NK-92 (cell line): ENCODE data around the gene OR2A12.
"Not testable (repeated sequence)": the region's sequence is repeated elsewhere in the genome, so short reads cannot be mapped to it uniquely, and the experiment has no call there.

Source experiments
- DNase-seq: peaks from one replicate; lab custom pipeline; 2025; ENCODE audit not compliant: unreplicated experiment; lab: John Stamatoyannopoulos, UW

OR2A12 gene, protein sequence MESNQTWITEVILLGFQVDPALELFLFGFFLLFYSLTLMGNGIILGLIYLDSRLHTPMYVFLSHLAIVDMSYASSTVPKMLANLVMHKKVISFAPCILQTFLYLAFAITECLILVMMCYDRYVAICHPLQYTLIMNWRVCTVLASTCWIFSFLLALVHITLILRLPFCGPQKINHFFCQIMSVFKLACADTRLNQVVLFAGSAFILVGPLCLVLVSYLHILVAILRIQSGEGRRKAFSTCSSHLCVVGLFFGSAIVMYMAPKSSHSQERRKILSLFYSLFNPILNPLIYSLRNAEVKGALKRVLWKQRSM

GRCh38 chr7:144085978-144086377, at the start of gene OR2A12:
Gene OR2A12, plus strand, starts transcription at chr7:144086278. Its CDS starts 8,830 bp downstream, at chr7:144095108.
- DNase-seq, result no peak

GRCh38 chr7:144036302-144036885, 49.7 kb upstream of the OR2A12 start:
- DNase-seq, result no peak

- DNase-seq, result no peak
Observed at GRCh38 chr7:144037414-144038035, 48.6 kb upstream of the OR2A12 start.

GRCh38 chr7:144038887-144039286, 47.2 kb upstream of the OR2A12 start:
- no peak for DNase-seq

- DNase-seq, result no peak
Observed at GRCh38 chr7:144048648-144049047, 37.4 kb upstream of the OR2A12 start, which contains the start of gene OR2A5. Gene OR2A5, plus strand, starts transcription at chr7:144048948. Its CDS starts 1,454 bp downstream, at chr7:144050402.

DNA sequence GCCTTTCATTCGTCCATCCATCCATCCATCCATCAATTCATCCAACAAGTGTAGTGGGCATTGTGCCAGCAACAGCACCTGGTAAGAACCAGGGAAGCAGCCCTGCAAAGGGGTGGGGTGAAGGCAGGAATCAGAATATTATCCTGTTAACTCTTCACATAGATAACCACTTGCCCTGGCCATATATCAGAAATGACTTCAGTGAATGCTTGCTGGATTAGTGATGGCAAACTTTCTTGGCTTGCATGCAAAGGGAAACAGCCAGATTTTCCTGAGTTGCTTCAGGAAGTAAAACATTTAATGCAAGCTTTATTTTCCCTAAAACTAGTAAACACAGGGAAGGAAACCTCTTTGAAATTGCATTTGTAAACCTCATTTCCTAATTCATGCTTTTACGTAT, 36.6 kb upstream of the OR2A12 start:
- no peak for DNase-seq

DNA sequence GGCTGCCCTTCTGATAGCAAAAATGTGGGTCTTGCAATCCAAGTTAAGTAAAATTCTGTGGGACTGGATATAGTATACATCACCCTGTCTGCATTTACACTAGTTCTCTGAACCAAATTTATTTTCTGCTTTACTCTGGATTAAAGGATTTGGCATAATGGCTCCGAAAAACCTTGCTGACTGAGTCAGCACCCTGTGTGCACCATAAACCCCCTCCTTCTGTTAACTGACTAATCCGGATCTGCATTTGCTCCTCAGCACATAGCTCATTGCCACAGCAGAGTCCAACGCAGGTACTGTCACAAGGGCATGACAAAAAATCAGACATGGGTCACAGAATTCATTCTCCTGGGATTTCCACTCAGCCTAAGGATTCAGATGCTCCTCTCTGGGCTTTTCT, 36.0 kb upstream of the OR2A12 start:
- DNase-seq, result no peak

DNA sequence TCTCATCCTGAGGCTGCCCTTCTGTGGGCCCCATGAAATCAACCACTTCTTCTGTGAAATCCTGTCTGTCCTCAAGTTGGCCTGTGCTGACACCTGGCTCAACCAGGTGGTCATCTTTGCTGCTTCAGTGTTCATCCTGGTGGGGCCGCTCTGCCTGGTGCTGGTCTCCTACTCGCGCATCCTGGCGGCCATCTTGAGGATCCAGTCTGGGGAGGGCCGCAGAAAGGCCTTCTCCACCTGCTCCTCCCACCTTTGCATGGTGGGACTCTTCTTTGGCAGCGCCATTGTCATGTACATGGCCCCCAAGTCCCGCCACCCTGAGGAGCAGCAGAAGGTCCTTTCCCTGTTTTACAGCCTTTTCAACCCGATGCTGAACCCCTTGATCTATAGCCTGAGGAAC, 35.2 kb upstream of the OR2A12 start:
- not testable (repeated sequence) for DNase-seq

GRCh38 chr7:144057954-144058353, 28.1 kb upstream of the OR2A12 start:
- DNase-seq, result no peak

DNA sequence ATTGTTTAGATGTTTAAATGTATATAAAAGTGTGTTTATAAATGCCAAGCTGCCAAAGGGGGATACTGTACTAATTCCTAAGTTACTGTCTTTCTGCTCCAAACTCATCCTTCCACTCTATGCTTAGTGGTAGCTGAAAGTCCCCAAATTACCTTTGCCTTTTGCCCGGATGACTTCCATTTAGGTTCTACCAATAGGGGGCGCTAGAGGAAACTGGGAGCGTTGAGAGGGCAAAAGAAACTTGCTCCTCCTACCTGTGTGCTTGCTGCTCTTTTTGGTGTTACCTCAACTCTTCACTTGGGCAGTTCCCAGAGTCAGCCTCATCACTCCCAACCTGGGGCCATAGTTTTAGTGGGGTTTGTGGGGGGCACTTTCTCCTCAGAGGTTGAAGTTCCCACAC, 22.4 kb upstream of the OR2A12 start:
- no peak for DNase-seq

DNA sequence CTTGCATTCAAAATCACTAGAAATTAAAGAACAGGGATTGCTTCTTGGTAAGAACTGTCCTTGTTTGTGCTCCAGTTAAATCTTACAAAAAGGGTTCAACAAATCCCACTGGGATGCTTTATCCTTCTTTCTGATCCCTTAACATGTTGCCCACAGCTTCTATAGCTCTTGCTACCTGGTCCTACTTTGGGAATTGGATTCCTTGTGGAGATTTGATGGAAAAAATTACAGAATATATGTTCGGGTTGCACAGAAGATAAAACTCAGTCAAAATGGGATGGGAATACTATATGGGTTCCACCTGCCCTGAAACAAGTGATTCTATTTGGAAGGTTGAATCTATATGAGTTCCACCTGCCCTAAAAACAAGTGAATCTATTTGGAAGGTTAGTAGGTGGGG, 16.6 kb upstream of the OR2A12 start, which contains the start of gene OR2A25:
Gene OR2A25 (plus strand): TSS at position 301 of the 400 bp plus-strand sequence. CDS start 4,409 bp downstream, outside the sequence.
- DNase-seq, result no peak

- DNase-seq, result no peak
Observed at GRCh38 chr7:144069953-144070352, 16.1 kb upstream of the OR2A12 start.

DNA sequence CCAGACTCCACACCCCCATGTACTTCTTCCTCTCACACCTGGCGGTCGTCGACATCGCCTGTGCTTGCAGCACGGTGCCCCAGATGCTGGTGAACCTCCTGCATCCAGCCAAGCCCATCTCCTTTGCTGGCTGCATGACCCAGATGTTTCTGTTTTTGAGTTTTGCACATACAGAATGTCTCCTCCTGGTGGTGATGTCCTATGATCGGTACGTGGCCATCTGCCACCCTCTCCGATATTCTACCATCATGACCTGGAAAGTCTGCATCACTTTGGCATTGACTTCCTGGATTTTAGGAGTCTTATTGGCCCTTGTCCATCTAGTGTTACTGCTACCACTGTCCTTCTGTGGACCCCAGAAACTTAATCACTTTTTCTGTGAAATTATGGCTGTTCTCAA, 11.7 kb upstream of the OR2A12 start:
- DNase-seq, result no peak

DNA sequence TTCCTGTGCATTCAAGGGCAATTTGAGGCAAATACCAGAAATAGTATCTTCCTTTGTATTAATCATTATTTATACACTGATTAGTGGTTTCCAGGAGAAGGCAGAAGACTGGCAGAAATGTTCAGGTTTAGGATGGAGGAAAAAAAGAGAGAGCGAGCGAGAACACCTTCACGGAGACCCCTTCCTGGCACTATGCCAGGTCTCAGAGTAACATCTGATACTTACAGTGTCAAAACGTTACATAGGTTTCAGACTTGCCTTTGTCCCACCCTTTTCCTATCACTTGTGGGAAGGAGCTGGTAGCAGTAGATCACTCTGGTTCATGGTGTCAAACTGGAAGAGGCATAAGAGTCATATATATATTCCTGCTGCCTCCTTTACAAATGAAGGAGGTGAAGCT, 652 bp downstream of the OR2A12 start:
- DNase-seq, result no peak

DNA sequence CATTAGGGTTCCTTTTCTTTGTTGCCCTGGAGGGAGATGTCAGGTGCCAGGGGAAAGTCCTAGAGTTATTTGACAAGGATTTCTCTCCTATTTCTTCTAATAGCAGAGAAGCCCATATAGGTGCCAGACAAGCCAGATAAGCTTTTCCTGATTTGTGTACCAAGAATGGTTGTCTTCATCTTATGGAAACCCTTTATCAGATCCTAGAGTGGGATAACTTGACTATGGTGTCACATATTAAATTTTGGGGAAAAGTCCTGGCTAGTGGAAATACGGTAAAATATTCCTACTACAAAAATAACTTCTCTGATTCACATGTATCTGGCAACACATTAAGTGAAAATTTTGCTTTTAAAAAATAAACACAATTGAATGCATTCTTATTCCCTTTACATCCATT, 1.2 kb downstream of the OR2A12 start:
- DNase-seq, result no peak

GRCh38 chr7:144090667-144091066, 4.6 kb downstream of the OR2A12 start:
- no peak for DNase-seq

DNA sequence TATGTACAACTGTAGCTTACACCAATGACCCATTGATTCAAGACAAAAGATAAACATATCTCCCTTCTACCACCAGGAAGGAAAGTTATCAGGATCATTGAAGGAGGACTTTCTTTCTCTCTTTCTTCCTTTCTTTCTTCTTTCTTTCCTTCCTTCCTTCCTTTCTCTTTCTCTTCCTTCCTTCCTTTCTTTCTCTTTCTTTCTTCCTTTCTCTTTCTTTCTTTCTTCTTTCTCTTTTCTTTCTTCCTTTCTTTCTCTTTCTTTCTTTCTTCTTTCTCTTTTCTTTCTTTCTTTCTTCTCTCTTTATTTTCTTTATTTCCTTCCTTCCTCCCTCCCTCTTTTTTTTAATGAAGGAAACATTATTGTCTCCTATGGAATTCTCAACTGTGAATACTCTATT, 12.7 kb downstream of the OR2A12 start:
- DNase-seq, result no peak

GRCh38 chr7:144100607-144101006, 14.5 kb downstream of the OR2A12 start:
- no peak for DNase-seq

GRCh38 chr7:144102041-144102440, 16.0 kb downstream of the OR2A12 start:
- DNase-seq, result no peak

DNA sequence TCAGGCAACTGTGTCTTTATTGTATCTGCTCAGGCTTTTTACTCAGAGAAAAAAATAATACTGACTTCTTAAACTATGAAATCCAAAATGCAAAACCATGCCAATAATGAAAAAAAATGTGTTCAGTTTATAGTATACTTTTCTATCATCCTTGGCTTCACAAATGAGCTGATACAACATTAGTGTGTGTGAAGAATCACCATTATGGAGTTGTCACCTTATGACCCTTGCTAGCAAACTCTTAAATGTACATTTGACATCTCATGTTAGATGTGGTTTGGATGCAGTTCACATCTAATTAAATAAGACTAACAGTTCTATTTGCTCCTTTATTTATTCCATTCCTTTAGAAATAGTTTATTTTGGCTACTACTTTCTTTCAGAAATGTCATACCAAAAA, 19.1 kb downstream of the OR2A12 start:
- no peak for DNase-seq

GRCh38 chr7:144109283-144109682, 23.2 kb downstream of the OR2A12 start, which contains the start of gene OR2A2:
Gene OR2A2, plus strand, starts transcription at chr7:144109583. Its CDS starts 0 bp downstream, at chr7:144109583.
- DNase-seq, result no peak

DNA sequence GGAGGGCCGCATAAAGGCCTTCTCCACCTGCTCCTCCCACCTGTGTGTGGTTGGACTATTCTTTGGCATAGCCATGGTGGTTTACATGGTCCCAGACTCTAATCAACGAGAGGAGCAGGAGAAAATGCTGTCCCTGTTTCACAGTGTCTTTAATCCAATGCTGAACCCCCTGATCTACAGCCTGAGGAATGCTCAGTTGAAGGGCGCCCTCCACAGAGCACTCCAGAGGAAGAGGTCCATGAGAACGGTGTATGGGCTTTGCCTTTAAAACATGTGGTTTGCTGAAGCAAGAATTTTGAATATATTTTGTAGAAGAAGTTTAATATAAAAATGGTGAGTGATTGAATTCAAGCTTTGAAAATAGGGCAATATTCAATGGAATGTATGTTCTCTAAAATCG, 24.2 kb downstream of the OR2A12 start:
- DNase-seq, result no peak
